Fibroblast of pulmonary artery (primary cell): ENCODE measurements around the gene MTCL1.
A peak's percentile ranks its signal among the peaks of the same experiment; 100 is the strongest.

ENCODE experiments used
- DNase-seq: peaks from one replicate; pipeline ENCODE4 v3.0.0-alpha.2; 2010; ENCODE audit warnings: low read depth
- H3K4me3 ChIP-seq: replicated peaks from 2 replicates; pipeline ENCODE4 v1.5.1; 2011; ENCODE audit warnings: low read depth, mild to moderate bottlenecking, control low read depth, low read length, moderate library complexity
- CTCF ChIP-seq: IDR thresholded peaks from 2 replicates; pipeline ENCODE4 v1.5.1; 2011; ENCODE audit warnings: mild to moderate bottlenecking, control low read depth, low read length, inconsistent platforms; ENCODE audit errors: missing control alignments

Gene MTCL1

DNA sequence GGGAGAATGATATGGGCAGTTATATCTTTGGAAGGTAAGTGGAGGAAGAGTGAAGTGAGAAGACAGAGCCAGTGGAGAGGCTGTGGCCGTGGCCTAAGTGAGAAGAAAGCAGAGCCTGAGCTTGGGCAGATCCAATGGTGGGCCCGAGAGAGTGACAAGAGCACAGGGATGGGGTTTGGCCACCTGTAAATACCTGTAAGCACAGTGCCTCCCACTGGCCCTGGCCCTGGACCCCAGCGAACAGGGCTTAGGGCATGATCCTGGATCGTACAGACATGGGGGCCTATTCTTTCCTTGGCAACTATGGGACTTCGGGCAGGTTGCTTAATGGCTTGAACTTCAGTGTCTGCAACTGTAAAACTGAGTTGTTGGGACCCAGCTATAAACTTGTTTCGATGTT, 44.1 kb downstream of the MTCL1 start:
- TF ChIP-seq CTCF: no peak
- no peak overlapping the region for H3K4me3 ChIP-seq
- DNase-seq: no peak

GRCh38 chr18:8750954-8751415, 45.6 kb downstream of the MTCL1 start:
- no peak overlapping the region for H3K4me3 ChIP-seq
- DNase-seq: peak; percentile 88
- TF ChIP-seq CTCF: no peak

DNA sequence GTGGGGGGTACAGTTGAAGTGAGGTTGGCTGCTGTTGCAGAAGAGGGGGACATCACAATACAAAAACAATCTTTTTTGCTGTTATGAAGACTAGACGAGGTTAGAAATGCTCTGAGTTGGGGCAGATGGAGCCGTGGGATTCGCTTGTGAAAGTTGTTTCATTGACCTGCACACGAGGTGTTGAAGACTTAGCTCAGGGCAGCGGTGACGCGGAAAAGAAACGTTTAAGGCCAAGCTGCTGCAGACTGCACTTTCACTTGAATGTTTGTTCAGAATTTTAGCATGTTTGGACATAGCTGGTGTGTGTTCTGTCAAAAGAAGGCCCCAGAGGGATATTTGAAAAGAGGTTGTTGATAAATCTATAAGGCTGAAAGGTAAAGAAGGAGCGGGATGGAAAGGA, 46.3 kb downstream of the MTCL1 start:
- H3K4me3 ChIP-seq: no peak overlapping the region
- TF ChIP-seq CTCF: no peak
- no peak for DNase-seq

DNA sequence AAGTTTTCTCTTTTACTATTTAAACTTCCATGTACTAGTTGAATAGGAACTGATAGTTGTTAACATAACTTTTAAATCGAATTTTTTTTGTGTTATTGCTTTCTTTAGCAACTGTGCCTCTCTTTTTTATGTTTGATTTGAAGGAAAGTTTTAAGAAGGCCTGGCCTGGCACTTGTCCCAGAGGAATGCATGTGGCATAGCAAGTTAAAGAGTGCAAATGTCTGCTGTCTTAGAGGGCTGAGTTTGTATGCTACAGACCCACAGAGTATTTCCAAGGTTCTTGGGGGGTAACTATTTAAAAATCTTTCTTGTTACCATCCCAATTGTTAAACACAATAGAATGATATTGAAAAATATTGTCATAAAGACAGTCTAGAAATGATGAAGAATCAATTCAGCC, 47.0 kb downstream of the MTCL1 start:
- no peak overlapping the region for H3K4me3 ChIP-seq
- TF ChIP-seq CTCF: no peak
- peak; percentile 35 for DNase-seq

DNA sequence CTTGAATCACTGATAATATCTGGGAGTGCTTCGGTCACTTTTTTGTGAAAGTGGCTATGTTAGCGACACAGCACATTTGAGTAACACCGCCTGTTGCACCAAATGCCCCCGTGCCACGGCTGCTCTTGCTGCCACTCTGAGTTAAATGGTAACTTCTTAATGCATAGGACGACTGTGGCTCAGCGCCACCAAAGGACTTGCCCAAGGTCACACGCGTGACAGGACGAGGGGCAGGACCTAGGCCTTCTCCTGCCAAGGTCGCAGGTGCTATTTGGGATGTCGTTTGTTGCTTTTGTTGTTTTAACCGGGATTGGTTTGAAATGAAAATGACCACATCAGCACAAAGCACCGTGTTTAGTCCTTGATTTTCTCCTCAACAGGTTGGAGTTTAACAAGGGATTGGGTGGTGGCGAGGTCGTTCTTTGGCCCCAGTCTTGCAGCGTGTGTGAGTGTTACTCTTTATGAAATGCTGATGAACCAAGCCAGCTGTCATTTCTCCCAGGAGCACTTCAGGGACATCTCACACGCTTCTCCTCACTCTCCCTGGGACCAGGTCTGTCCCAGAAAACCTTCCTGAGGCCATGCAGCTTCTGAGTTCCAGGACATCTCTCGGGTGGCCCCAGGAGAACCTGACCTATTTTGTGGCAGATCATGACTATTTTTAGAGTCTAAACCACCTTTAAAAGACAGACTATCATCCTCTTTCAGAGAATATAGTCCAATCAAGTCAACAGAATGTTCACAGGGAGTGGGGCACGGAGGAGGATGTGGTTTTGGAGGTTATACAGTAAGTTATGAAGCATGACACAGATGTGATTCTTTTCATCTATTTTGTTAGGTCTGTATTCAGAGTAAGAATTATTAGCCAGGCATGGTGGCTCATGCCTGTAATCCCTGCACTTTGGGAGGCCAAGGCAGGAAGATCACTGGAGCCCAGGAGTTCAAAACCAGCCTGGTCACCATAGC, 49.9 kb downstream of the MTCL1 start:
- peak; percentile 23 for DNase-seq
- no peak for TF ChIP-seq CTCF
- no peak overlapping the region for H3K4me3 ChIP-seq

DNA sequence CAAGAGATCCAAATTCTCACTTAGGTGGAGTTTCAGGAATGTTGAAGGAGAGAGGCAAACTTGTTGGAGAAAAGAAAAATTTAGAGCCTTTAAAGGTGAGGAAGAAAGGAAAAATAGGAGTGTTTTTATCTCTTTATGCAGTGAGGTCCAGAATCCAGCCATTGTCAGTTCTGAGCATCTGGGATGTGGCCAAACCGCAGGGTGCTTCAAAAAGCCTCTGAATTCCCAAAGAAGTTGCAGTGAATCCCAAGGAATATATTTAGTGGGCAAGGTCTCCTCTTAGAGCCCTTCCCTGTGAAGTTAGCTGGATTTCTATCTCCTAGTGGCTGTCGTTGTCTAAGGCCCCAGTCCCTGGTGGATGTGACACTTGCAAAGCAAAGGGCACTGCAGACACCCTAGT, 51.2 kb downstream of the MTCL1 start:
- DNase-seq: no peak
- no peak overlapping the region for H3K4me3 ChIP-seq
- no peak for TF ChIP-seq CTCF
